H9 (cell line): Measurements from ENCODE around the gene MAST4. TPM values are rescaled to one million over a fixed set of nuclear protein-coding genes. Genes with fewer than 3 reads are reported as not detected.

ENCODE experiments used
- DNase-seq: peaks from one replicate; pipeline ENCODE4 v3.0.0-alpha.2; 2017
- H2AFZ ChIP-seq: one replicate; pipeline ENCODE4 v1.6.1; 2013; ENCODE audit warnings: mild to moderate bottlenecking, low read length, control low read depth, moderate library complexity
- H2AK5ac ChIP-seq: 2 replicates; pipeline ENCODE4 v1.6.1; 2013; ENCODE audit warnings: low read length, control low read depth, mixed read lengths; ENCODE audit not compliant: insufficient read length
- H2BK120ac ChIP-seq: one replicate; pipeline ENCODE4 v1.6.1; 2013; ENCODE audit warnings: low read depth, mild to moderate bottlenecking, low read length, control low read depth, inconsistent platforms; ENCODE audit not compliant: poor library complexity, severe bottlenecking
- H2BK12ac ChIP-seq: 2 replicates; pipeline ENCODE4 v1.6.1; 2013; ENCODE audit warnings: low read length, control low read depth, mixed read lengths, low read depth; ENCODE audit not compliant: insufficient read length
- H2BK15ac ChIP-seq: 2 replicates; pipeline ENCODE4 v1.6.1; 2013; ENCODE audit warnings: low read depth, low read length, control low read depth
- H2BK20ac ChIP-seq: one replicate; pipeline ENCODE4 v1.6.1; 2013; ENCODE audit warnings: low read depth, mild to moderate bottlenecking, low read length, control low read depth, inconsistent platforms; ENCODE audit not compliant: poor library complexity, severe bottlenecking
- H2BK5ac ChIP-seq: 2 replicates; pipeline ENCODE4 v1.6.1; 2013; ENCODE audit warnings: low read length, control low read depth, mixed read lengths; ENCODE audit not compliant: insufficient read length
- H3K14ac ChIP-seq: 2 replicates; pipeline ENCODE4 v1.6.1; 2013; ENCODE audit warnings: low read length, control low read depth; ENCODE audit not compliant: insufficient read depth
- H3K18ac ChIP-seq: 2 replicates; pipeline ENCODE4 v1.6.1; 2013; ENCODE audit warnings: low read depth, mild to moderate bottlenecking, mixed read lengths, low read length, control low read depth; ENCODE audit not compliant: insufficient read length
- H3K23ac ChIP-seq: 2 replicates; pipeline ENCODE4 v1.6.1; 2013; ENCODE audit warnings: low read length, control low read depth, mixed read lengths, low read depth; ENCODE audit not compliant: insufficient read length
- H3K23me2 ChIP-seq: 2 replicates; pipeline ENCODE4 v1.6.1; 2013; ENCODE audit warnings: low read depth, mild to moderate bottlenecking, mixed read lengths, low read length, control low read depth; ENCODE audit not compliant: insufficient read length, poor library complexity, severe bottlenecking
- H3K27ac ChIP-seq: 2 replicates; pipeline ENCODE4 v1.5.1; 2013; ENCODE audit warnings: low read length, control low read depth, mixed read lengths, low read depth; ENCODE audit not compliant: insufficient read length
- H3K27me3 ChIP-seq: 2 replicates; pipeline ENCODE4 v1.6.1; 2013; ENCODE audit warnings: low read length, control low read depth, inconsistent platforms; ENCODE audit not compliant: insufficient read depth
- H3K4ac ChIP-seq: 2 replicates; pipeline ENCODE4 v1.6.1; 2013; ENCODE audit warnings: low read depth, mild to moderate bottlenecking, control low read depth, inconsistent platforms, low read length, moderate library complexity
- H3K4me1 ChIP-seq: 2 replicates; pipeline ENCODE4 v1.6.1; 2013; ENCODE audit warnings: low read length, control low read depth, inconsistent platforms; ENCODE audit not compliant: insufficient read depth
- H3K4me2 ChIP-seq: 2 replicates; pipeline ENCODE4 v1.6.1; 2013; ENCODE audit warnings: low read length, control low read depth, mixed read lengths; ENCODE audit not compliant: insufficient read length, insufficient read depth
- H3K56ac ChIP-seq: 2 replicates; pipeline ENCODE4 v1.6.1; 2013; ENCODE audit warnings: low read depth, mild to moderate bottlenecking, mixed read lengths, low read length, control low read depth; ENCODE audit not compliant: insufficient read length
- H3K79me1 ChIP-seq: 2 replicates; pipeline ENCODE4 v1.6.1; 2013; ENCODE audit warnings: low read depth, mild to moderate bottlenecking, moderate library complexity, low read length, control low read depth, inconsistent platforms; ENCODE audit not compliant: insufficient read depth, poor library complexity, severe bottlenecking
- H3K79me2 ChIP-seq: 2 replicates; pipeline ENCODE4 v1.6.1; 2013; ENCODE audit warnings: low read length, control low read depth, inconsistent platforms; ENCODE audit not compliant: insufficient read depth
- H3K9ac ChIP-seq: 2 replicates; pipeline ENCODE4 v1.6.1; 2013; ENCODE audit warnings: low read length, control low read depth, mixed read lengths; ENCODE audit not compliant: insufficient read length; ENCODE audit errors: extremely low read depth
- H3K9me3 ChIP-seq: one replicate; pipeline ENCODE4 v1.6.1; 2013; ENCODE audit warnings: low read depth, low read length, inconsistent platforms; ENCODE audit not compliant: control insufficient read depth
- H3T11ph ChIP-seq: one replicate; pipeline ENCODE4 v1.6.1; 2013; ENCODE audit warnings: mild to moderate bottlenecking, low read length, control low read depth, inconsistent platforms
- H4K20me1 ChIP-seq: one replicate; pipeline ENCODE4 v1.6.1; 2013; ENCODE audit not compliant: control insufficient read depth, insufficient read length, insufficient read depth
- H4K5ac ChIP-seq: 2 replicates; pipeline ENCODE4 v1.6.1; 2013; ENCODE audit warnings: low read depth, mild to moderate bottlenecking, mixed read lengths, low read length, control low read depth; ENCODE audit not compliant: insufficient read length
- H4K8ac ChIP-seq: replicated peaks from 2 replicates; pipeline ENCODE4 v1.6.1; 2013; ENCODE audit warnings: low read length, control low read depth, mixed read lengths, low read depth; ENCODE audit not compliant: insufficient read length
- H4K91ac ChIP-seq: 2 replicates; pipeline ENCODE4 v1.6.1; 2013; ENCODE audit warnings: low read depth, mild to moderate bottlenecking, moderate library complexity, mixed read lengths, low read length, control low read depth; ENCODE audit not compliant: insufficient read length
- H3K27ac Mint-ChIP-seq, 3 experiments: 2 replicates in 2 of 3; 3 replicates in 1 of 3; pipeline ENCODE4 v1.8.0; 2020 to 2021; ENCODE audit warnings: mixed read lengths in 3 of 3, mild to moderate bottlenecking in 1 of 3, moderate library complexity in 1 of 3
- H3K27me3 Mint-ChIP-seq: 2 replicates; pipeline ENCODE4 v1.8.0; 2021; ENCODE audit warnings: low read depth, mild to moderate bottlenecking, moderate library complexity, mixed read lengths
- H3K36me3 Mint-ChIP-seq, 3 experiments: 2 replicates in 2 of 3; 3 replicates in 1 of 3; pipeline ENCODE4 v1.8.0; 2020 to 2021; ENCODE audit warnings: low read depth in 3 of 3, mixed read lengths in 3 of 3; ENCODE audit not compliant: insufficient read depth in 1 of 3
- H3K4me1 Mint-ChIP-seq, 2 experiments: 2 replicates each; pipeline ENCODE4 v1.8.0; 2020; ENCODE audit warnings: mixed read lengths in 2 of 2
- H3K4me3 Mint-ChIP-seq, 2 experiments: 2 replicates in 1 of 2; 3 replicates in 1 of 2; pipeline ENCODE4 v1.8.0; 2020 to 2021; ENCODE audit warnings: mild to moderate bottlenecking in 2 of 2, mixed read lengths in 2 of 2, moderate library complexity in 1 of 2
- H3K9me3 Mint-ChIP-seq, 2 experiments: 2 replicates in 1 of 2; 3 replicates in 1 of 2; pipeline ENCODE4 v1.8.0; 2020; ENCODE audit warnings: mild to moderate bottlenecking in 2 of 2, mixed read lengths in 2 of 2, moderate library complexity in 1 of 2
- WGBS: extraction: QIAGEN DNeasy Blood & Tissue Kit; methylation state at CpG from one replicate; pipeline ENCODE4 v1.1.7; 2013; ENCODE audit warnings: missing lambda C conversion rate, low lambda C conversion rate, mixed read lengths; ENCODE audit not compliant: insufficient read length; ENCODE audit errors: extremely low coverage; 5-methylcytosine and 5-hydroxymethylcytosine counted together
- total RNA-seq: library from RNA; stranded (reverse); gene quantifications from 2 replicates; pipeline ENCODE4 v1.2.1, GENCODE V29; 2021
- TF ChIP-seq, protein P1 (sequence below): fragments of 200-600 bp; sonication (generic); conservative IDR thresholded peaks from 3 replicates; pipeline ENCODE4 v1.8.0; 2021; ENCODE audit warnings: antibody characterized with exemption, mild to moderate bottlenecking

Gene MAST4
- total RNA-seq, 1 experiment from 2014 or later = 3.7 TPM

DNA sequence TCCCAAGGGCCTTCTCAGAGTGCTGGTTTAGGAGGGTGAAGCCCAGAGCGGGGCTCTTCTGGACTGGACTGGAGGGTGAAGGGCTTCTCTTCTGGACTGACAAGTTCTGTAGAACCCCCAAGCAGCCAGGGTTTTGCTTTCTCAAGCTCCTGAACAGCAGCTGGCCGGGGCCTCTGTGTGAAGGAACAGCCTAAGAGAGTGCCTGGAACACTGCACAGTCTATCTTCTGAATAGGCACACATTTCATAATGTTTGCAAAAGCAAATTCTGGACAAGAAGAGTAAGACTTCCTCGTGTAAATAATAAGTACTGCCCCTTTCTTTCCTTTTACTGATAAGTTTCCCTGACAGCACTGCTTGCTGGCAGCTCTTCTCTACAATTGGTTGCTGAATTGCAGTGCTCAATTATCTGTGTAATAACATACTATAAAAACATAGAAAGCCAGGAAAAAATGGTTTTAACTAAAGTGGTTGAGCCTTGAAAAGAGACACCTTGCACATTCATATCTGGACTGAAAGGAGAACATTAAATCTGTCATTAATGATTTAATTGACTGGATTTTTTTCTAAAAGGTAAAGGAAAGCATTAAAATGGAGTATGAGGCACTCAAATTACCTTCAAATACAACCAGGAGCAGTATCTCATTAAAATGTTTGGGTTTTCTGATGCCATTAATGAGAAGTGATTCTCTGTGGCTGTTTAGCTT, 20.5 kb downstream of the MAST4 start:
- Histone ChIP-seq H3K27me3 (no peaks in the 10 kb centered on the region), H3K79me2 (no peaks in the 10 kb centered on the region), H2AFZ (no peak overlapping the region), H3K23me2 (no peaks in the 10 kb centered on the region), H2BK15ac (no peak overlapping the region), H3K9me3 (no peaks in the 10 kb centered on the region), H3K18ac (no peak overlapping the region), H4K20me1 (no peaks in the 10 kb centered on the region), H2AK5ac (no peak overlapping the region), H3K9ac (no peak overlapping the region), H2BK120ac (no peak overlapping the region), H3K4ac (no peak overlapping the region), H4K5ac (no peak overlapping the region), H3K56ac (no peak overlapping the region), H2BK20ac (no peak overlapping the region), H4K91ac (no peak overlapping the region), H3K27ac (no peak overlapping the region), H3K4me1 (no peaks in the 10 kb centered on the region; the same call in 1 of the 2 replicates), H4K8ac (no peak overlapping the region), H2BK5ac (no peak overlapping the region), H3K14ac (no peak overlapping the region), H3T11ph (no peak overlapping the region), H3K79me1 (no peaks in the 10 kb centered on the region), H3K23ac (no peak overlapping the region), H2BK12ac (no peak overlapping the region), H3K4me2 (no peak overlapping the region)
- TF ChIP-seq, protein P1, sequence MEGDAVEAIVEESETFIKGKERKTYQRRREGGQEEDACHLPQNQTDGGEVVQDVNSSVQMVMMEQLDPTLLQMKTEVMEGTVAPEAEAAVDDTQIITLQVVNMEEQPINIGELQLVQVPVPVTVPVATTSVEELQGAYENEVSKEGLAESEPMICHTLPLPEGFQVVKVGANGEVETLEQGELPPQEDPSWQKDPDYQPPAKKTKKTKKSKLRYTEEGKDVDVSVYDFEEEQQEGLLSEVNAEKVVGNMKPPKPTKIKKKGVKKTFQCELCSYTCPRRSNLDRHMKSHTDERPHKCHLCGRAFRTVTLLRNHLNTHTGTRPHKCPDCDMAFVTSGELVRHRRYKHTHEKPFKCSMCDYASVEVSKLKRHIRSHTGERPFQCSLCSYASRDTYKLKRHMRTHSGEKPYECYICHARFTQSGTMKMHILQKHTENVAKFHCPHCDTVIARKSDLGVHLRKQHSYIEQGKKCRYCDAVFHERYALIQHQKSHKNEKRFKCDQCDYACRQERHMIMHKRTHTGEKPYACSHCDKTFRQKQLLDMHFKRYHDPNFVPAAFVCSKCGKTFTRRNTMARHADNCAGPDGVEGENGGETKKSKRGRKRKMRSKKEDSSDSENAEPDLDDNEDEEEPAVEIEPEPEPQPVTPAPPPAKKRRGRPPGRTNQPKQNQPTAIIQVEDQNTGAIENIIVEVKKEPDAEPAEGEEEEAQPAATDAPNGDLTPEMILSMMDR = no peak
- no peaks in the 10 kb centered on the region for H3K27me3 Mint-ChIP-seq
- DNase-seq = no peak
- H3K4me1 Mint-ChIP-seq = peaks cover 5 to 13% of the 10 kb centered on the region in 2 experiments
- H3K36me3 Mint-ChIP-seq = no peaks in the 10 kb centered on the region
- H3K9me3 Mint-ChIP-seq = no peaks in the 10 kb centered on the region
- no CpG with 5 or more reads among the region's 3 CpGs for WGBS
- no peak overlapping the region for H3K4me3 Mint-ChIP-seq
- peak overlapping the region in 1 of 3 experiments; percentile 53; a peak in 1 of 7 replicates for H3K27ac Mint-ChIP-seq
